Gastroesophageal sphincter (tissue), 4 donors: ENCODE data around the gene FAM83C. TPM values are rescaled to one million over a fixed set of nuclear protein-coding genes. Genes with fewer than 3 reads are reported as not detected.
"Not testable (repeated sequence)": the region's sequence is repeated elsewhere in the genome, so short reads cannot be mapped to it uniquely, and the experiment has no call there.

Experiments
- ATAC-seq: fragments of 150-250 bp; one replicate; pipeline ENCODE4 v1.9.1; 2016; ENCODE audit warnings: mild to moderate bottlenecking, moderate library complexity
- H3K27ac ChIP-seq, 4 donors: fragments of 200-600 bp; sonication (generic) in 3 of 4; 1 replicate in 3 of 4; 2 replicates in 1 of 4; pipeline ENCODE4 v1.5.1; 2016 to 2019
- H3K27me3 ChIP-seq: fragments of 200-600 bp; sonication (generic); one replicate; pipeline ENCODE4 v1.5.1; 2019
- H3K36me3 ChIP-seq, 2 donors: fragments of 200-600 bp; sonication (generic); one replicate each; pipeline ENCODE4 v1.5.1; 2019; ENCODE audit warnings: control low read depth in 1 of 2
- H3K4me1 ChIP-seq, 3 donors: fragments of 200-600 bp; sonication (generic); 1 replicate in 2 of 3; 2 replicates in 1 of 3; pipeline ENCODE4 v1.5.1; 2016 to 2019; ENCODE audit warnings: control low read depth in 2 of 3
- H3K4me3 ChIP-seq, 2 donors: fragments of 200-600 bp; sonication (generic); one replicate each; pipeline ENCODE4 v1.5.1; 2019; ENCODE audit warnings: mild to moderate bottlenecking in 1 of 2, moderate library complexity in 1 of 2
- H3K9me3 ChIP-seq, 3 donors: fragments of 200-600 bp; sonication (generic); one replicate each; pipeline ENCODE4 v1.5.1; 2017 to 2019; ENCODE audit warnings: control low read depth in 2 of 3
- CTCF ChIP-seq, 4 experiments: fragments of 200-600 bp in 2 of 4; fragments of 450-650 bp in 2 of 4; sonication (generic) in 1 of 4; IDR thresholded peaks; one replicate each; pipeline ENCODE4 v1.5.1; 2017 to 2019; ENCODE audit warnings: antibody characterized with exemption in 4 of 4, mild to moderate bottlenecking in 2 of 4, moderate library complexity in 2 of 4
- EP300 ChIP-seq: sonication (generic); formaldehyde crosslinking; IDR thresholded peaks from one replicate; pipeline ENCODE4 v1.6.1; 2017; ENCODE audit warnings: antibody characterized with exemption, mild to moderate bottlenecking
- POLR2A ChIP-seq, 2 donors: fragments of 450-650 bp; IDR thresholded peaks; one replicate each; pipeline ENCODE4 v1.6.1; 2017; ENCODE audit warnings: antibody characterized with exemption in 2 of 2, mild to moderate bottlenecking in 2 of 2, moderate library complexity in 1 of 2
- POLR2AphosphoS5 ChIP-seq: sonication (generic); formaldehyde crosslinking; IDR thresholded peaks from one replicate; pipeline ENCODE4 v1.6.1; 2017; ENCODE audit warnings: antibody characterized with exemption
- WGBS, 2 donors: methylation state at CpG; one replicate each; pipeline ENCODE4 v1.1.5; 2018; ENCODE audit warnings: low coverage in 1 of 2; 5-methylcytosine and 5-hydroxymethylcytosine counted together
- total RNA-seq, 4 donors: library from RNA; depleted of rRNA; stranded (reverse); fragments of >200 nt; gene quantifications; one replicate each; pipeline ENCODE4 v1.1.0, GENCODE V29; 2016

The FAM83C gene
- total RNA-seq, 4 donors from 2014 or later = 1.4 TPM; not detected in 3

GRCh38 chr20:35318502-35319157 lies 26.4 kb upstream of the FAM83C start:
- 60 to 62% methylated on average over 5 to 6 of the region's 6 CpGs for WGBS, 2 donors
- H3K27ac ChIP-seq = no peak overlapping the region
- H3K9me3 ChIP-seq = no peaks in the 10 kb centered on the region
- no peak for ATAC-seq
- H3K27me3 ChIP-seq = no peaks in the 10 kb centered on the region
- TF ChIP-seq EP300 = no peak
- TF ChIP-seq POLR2AphosphoS5 = peak; percentile 70
- TF ChIP-seq CTCF (IDR thresholded peaks at IDR 0.05) = no peak
- no peak for TF ChIP-seq POLR2A (IDR thresholded peaks at IDR 0.05)
- peaks cover 0 to 25% (median 3%) of the 10 kb centered on the region in 3 donors for H3K4me1 ChIP-seq
- H3K4me3 ChIP-seq = no peak overlapping the region
- peaks cover 0 to 25% of the 10 kb centered on the region in 2 donors for H3K36me3 ChIP-seq

- Histone ChIP-seq H3K4me3 (no peak overlapping the region), H3K36me3 (peaks cover 0 to 33% of the 10 kb centered on the region in 2 donors), H3K27ac (no peak overlapping the region), H3K27me3 (no peaks in the 10 kb centered on the region), H3K9me3 (no peaks in the 10 kb centered on the region), H3K4me1 (peaks cover 0 to 25% (median 3%) of the 10 kb centered on the region in 3 donors)
- TF ChIP-seq EP300 (no peak), CTCF (IDR thresholded peaks at IDR 0.05) (no peak)
- 86 to 90% methylated on average over 2 to 5 of the region's 5 CpGs for WGBS, 2 donors
- ATAC-seq = no peak
Measured at GRCh38 chr20:35317416-35318210, 25.4 kb upstream of the FAM83C start.

DNA sequence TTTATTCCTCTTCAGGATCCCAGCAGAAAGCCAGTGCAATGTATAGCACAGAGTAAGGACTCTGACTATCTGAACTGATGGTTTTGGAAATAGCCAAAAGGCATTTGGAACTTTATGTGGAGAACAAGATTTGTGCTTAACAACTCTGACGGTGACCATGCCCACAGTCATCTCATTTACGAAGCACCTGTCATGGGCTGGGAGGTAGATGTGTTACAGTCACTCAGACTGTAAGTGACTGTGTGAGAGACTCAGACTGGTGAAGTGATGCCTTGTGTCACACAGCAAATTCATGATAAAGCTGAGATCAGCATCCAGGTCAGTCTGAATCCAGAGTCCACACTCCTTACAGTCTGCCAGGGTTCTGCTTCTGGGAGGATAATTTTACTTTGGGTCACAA lies 23.9 kb upstream of the FAM83C start:
- 83% methylated on average over 2 of the region's 2 CpGs; no CpG with 5 or more reads in 1 of the 2 donors for WGBS, 2 donors
- peaks cover 0 to 44% of the 10 kb centered on the region in 2 donors for H3K36me3 ChIP-seq
- H3K27ac ChIP-seq = no peak overlapping the region
- TF ChIP-seq CTCF (IDR thresholded peaks at IDR 0.05) = no peak
- no peak for ATAC-seq
- H3K9me3 ChIP-seq = no peaks in the 10 kb centered on the region
- no peaks in the 10 kb centered on the region for H3K27me3 ChIP-seq
- no peak overlapping the region for H3K4me3 ChIP-seq
- peaks cover 0 to 25% (median 3%) of the 10 kb centered on the region in 3 donors for H3K4me1 ChIP-seq

DNA sequence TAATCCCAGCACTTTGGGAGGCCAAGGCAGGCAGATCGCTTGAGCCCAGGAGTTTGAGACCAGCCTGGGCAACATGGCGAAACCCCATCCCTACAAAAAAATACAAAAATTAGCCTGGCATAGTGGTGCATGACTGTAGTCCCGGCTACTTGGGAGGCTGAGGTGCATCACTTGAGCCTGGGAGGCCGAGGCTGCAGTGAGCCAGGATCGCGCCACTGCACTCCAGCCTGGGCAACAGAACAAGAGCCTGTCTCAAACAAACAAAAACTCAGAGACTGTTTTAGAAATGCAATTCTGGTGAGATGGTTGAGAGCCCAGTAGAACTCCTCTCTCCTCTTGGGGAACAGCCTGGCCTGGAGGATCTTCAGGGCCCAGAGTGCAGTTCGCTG lies 23.4 kb upstream of the FAM83C start:
- H3K9me3 ChIP-seq, H3K27ac ChIP-seq, H3K4me3 ChIP-seq, ATAC-seq, H3K27me3 ChIP-seq: not testable (repeated sequence)
- peaks cover 0 to 44% of the 10 kb centered on the region in 2 donors for H3K36me3 ChIP-seq
- WGBS, 2 donors = 85 to 89% methylated on average over 4 to 7 of the region's 7 CpGs
- peaks cover 0 to 24% (median 3%) of the 10 kb centered on the region in 3 donors for H3K4me1 ChIP-seq

GRCh38 chr20:35314816-35315631 lies 22.8 kb upstream of the FAM83C start:
- H3K36me3 ChIP-seq = peaks cover 0 to 44% of the 10 kb centered on the region in 2 donors
- H3K4me3 ChIP-seq = no peak overlapping the region
- peaks cover 0 to 18% (median under 1%) of the 10 kb centered on the region in 3 donors for H3K4me1 ChIP-seq
- H3K27me3 ChIP-seq = no peaks in the 10 kb centered on the region
- WGBS, 2 donors = 72 to 80% methylated on average over 1 to 3 of the region's 3 CpGs
- no peak for TF ChIP-seq POLR2AphosphoS5
- TF ChIP-seq EP300 = no peak
- no peak for TF ChIP-seq CTCF (IDR thresholded peaks at IDR 0.05)
- no peaks in the 10 kb centered on the region for H3K9me3 ChIP-seq
- no peak overlapping the region for H3K27ac ChIP-seq
- no peak for ATAC-seq
